Stimulated activated CD4-positive, alpha-beta T cell treated with anti-CD3 and anti-CD28 coated beads, Interleukin-2, amount 100 ng/mL, for 48 hours (primary cell): Measurements from ENCODE around the gene ANKRD39.
A peak's percentile ranks its signal among the peaks of the same experiment; 100 is the strongest.
"Not testable (repeated sequence)": the region's sequence is repeated elsewhere in the genome, so short reads cannot be mapped to it uniquely, and the experiment has no call there.

ENCODE experiments used
- DNase-seq, 2 donors: peaks; one replicate each; pipeline ENCODE4 v3.0.0-alpha.2; 2020

Gene ANKRD39, protein sequence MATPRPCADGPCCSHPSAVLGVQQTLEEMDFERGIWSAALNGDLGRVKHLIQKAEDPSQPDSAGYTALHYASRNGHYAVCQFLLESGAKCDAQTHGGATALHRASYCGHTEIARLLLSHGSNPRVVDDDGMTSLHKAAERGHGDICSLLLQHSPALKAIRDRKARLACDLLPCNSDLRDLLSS

DNA sequence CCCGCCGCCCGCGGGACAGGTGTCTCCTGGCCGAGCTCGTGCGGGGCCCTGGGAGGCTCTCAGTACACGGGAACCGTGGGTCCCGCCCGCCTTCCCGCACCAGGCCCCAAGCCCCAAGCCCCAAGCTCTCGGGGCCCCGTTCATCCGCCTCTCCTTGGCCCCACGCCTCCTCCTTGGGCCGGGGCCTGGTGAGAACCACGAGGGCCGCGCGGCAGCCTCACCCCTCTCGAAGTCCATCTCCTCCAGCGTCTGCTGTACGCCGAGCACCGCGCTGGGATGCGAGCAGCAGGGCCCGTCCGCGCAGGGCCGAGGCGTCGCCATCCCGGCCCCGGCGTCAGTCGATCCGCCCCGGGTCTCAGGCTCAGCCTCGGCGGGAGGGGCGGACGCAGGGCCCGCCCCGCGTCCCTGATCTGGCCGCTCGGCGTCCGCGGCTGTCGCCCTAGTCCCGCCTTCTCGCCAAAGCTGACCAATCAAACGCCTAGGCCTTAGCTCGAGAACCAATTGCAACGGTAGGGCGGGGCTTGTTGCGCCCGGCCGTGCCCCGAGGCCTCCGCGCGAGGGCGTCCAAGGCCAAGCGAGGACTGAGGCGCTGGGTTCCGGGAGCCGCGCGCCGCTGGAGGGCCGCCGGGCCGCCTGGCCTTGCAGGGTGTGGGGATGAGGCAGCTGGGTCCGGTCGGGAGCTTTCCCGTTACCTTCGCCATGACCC is at the start of gene ANKRD39:
Gene ANKRD39 (minus strand): TSS at position 350 of the 706 bp plus-strand sequence. CDS start 29 bp downstream, at position 321.
- peak; percentile 95 to 96 for DNase-seq

DNA sequence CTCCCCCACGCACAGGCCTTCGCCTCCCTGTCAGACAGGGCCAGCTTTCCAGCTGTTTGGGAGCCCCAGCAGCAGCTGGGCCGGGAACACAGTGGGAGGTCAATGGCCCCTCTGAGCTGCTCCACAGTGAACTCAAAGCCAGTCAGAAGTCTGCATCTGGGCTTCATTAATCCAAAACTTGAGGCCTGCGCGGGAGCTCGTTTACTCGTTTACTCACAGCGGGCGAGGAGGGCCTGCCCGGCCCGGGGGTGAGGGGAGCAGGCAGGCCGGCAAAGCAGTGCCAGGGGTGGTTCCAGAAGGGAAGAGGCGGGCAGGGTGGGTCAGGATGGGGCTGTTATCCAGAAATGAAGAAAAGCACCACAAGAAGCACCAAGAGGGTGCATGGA is 48.9 kb upstream of the ANKRD39 start:
- DNase-seq, result no peak

DNA sequence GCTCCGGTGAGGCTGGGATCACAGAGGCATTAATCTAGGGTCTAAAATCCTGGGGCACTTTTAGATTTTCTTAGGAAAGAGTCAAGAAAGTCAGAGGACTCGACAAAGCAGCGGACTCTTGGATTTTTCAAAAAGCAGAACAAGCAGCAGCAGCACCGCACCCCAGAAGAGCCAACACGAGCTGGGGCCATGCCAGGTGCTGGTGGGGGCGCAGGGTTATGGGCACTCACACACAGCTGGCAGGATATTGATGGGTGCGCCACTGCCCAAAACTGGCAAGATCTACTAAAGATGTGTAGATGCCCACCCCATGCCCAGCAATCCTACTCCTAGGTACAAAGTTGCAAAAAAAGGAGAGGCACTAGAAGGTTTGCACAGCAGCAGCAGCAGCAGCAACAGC is 46.0 kb upstream of the ANKRD39 start:
- no peak for DNase-seq

DNA sequence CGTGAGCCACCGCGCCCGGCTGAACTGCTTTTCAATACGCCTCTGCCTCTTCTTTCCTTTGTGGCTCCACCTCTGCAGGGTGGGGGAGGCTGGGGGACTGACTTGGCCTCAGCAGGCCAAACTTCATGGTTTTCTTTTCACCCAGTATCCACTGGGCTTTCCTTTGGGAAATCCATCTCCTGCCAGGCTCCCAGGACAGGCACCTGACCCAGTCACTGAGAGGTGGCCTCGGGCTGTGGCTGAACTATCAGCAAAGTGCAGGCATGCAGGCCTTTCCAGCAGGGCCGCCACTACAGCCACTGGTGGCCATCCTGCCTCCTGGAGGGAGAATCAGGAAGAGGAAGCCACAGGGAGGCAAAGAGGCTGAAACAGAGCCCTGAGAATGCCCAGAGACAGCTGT is 45.5 kb upstream of the ANKRD39 start:
- no peak for DNase-seq

DNA sequence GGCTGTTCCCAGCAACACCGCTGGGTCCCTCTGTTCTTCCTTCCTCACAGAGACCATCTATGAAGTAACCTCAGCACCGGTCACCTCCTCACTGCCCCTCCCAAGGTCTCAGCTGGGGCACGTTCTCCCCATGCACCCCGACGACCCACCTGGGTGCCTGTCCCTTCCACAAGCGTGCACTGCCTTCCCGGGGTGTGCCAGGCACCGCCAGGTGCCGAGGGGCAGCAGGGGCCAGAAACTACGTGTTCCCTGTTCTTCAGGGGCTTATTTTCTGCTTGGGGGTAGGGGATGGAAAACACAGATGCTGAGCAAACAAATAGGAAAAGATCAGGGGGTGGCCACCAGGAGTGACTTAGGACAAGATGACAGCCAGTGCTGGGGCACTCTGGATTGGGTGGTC is 42.4 kb upstream of the ANKRD39 start:
- no peak for DNase-seq

DNA sequence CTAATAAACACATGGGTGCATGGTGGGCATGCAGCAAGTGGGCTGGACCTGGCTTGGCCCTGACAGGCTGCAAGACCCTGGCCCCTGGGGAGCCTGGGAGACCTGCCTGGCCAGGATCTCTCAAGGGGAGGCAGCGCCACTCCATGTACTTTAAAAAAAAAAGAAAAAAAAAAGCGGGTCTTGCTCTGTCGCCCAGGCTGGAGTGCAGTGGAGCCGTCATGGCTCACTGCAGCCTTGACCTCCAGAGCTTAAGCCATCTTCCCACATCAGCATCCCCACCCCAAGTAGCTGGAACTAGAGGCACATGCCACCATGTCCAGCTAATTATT is 41.6 kb upstream of the ANKRD39 start:
- no peak for DNase-seq

DNA sequence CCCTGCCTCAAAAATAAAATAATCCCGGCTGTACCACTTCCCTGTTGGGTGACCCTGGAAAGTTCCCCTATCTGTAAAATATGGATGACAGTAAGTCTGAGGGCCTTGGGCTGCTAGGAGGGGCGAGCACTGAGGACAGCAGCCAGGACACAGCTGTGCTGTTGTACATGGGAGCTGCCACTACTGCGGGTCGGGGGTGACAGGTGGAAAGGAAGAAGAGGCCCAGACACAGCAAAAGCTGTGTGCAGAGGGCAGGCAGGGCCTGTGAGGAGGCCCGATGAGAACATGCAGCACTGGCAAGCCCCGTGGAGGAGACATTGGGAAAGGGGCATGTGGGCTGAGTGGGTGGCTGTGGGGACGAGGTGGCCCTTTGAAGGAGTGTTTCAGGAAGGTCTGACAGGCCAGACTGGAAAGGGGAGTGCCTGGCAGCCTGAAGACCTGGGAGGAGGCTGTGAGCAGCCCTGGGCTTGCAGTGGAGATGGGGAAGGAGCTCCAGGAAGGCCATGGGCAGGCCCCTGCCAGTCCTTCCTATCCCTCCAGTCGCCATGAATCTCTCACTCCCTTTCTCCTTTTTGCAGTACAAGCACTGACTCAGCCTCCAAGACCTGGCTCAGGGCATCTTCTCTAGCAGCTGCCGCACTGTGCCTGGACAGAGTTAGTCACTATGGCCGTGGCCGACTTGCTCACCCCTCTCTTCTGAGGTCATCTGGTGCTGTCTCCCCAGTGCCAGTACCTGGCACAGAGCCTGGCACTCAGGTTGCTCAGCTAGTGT is 41.0 kb upstream of the ANKRD39 start:
- no peak for DNase-seq

DNA sequence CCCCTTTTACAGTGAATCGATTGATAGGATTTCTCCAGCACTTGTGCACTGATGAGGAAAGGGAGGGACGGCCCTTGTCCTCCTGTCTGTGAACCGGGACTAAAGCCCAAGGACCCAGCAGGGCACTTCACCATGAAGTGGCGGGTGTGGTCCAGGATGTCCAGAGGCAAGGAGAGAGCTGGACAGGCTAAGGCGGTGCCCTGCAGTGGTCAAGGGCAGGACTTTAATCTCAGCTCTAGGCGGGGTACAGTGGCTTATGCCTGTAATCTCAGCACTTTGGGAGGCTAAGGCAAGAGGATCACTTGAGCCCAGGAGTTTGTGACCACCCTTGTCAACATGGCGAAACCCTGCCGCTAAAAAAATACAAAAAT is 40.3 kb upstream of the ANKRD39 start:
- DNase-seq, result no peak

DNA sequence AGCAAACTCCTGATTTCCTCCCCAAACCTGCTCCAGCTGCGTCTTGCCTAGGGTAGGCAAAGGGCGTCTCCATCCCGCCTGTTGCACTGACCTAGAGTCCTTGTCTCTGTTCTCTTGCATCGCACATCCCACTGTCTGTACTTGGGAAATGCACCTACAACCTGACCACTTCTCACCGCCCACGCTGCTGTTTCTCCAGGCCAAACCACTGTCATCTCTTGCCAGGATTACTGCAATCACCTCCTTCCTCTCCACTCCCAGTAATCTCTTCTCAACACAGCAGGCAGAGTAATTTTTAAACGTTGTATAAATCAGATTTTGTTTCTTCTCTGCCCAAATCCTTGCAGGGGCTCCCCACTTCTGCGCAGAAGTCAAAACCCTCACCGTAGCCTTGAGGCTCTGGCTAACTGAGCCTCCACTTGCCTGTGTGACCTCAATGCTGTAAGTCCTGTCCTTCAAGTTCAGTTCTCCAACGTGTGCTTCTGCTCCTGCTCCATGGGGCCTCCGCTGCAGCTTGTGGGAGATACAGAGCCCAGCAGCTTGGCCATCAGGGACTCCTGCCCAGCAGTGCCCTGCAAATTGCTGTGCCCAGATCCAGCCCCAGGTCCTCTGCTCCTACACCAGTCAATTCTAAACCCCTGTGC is 39.8 kb upstream of the ANKRD39 start:
- DNase-seq, result no peak

DNA sequence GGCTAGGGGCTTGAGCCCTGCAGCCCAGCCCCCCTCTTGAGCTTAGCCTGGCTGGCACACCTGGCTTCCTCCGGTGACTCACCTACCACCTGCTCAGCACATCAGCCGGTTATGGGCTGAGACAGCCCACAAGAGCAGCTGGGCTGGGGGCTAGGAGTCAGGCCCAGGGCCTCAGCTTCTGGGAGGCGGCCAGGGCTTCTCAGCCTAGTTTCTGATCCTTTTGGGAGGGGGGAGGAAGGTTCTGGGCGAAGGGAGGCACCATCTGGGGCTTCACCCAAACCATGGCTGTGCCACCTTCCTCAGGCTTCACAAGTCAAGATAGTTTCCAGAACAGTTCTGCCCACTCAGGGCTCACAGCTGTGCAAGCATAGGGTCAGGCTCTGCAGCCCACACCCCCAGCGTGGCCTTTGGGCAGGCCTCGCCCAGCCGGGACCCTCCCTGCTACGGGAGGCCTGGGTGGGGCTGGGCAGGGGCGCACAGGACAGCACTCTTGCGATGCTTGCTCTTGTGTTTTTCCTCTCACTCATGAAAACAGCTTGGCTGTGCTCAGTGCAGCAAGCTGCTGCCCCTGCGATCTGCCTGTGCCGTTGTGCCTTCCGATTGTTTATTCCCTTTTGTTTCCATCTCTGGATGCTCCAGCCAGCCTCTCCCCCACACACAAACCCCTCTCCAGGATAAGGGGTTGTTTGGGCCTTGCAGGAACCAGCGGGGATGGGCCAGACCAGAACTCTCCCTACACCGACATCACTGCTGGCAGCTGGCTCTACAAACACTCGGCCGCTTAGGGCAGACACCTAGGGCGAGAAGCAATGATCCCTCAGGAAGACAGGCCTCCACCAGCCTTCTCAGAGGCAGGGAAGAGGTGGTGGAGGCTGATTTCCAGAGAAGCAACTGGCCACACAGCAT is 38.2 kb upstream of the ANKRD39 start:
- no peak for DNase-seq

DNA sequence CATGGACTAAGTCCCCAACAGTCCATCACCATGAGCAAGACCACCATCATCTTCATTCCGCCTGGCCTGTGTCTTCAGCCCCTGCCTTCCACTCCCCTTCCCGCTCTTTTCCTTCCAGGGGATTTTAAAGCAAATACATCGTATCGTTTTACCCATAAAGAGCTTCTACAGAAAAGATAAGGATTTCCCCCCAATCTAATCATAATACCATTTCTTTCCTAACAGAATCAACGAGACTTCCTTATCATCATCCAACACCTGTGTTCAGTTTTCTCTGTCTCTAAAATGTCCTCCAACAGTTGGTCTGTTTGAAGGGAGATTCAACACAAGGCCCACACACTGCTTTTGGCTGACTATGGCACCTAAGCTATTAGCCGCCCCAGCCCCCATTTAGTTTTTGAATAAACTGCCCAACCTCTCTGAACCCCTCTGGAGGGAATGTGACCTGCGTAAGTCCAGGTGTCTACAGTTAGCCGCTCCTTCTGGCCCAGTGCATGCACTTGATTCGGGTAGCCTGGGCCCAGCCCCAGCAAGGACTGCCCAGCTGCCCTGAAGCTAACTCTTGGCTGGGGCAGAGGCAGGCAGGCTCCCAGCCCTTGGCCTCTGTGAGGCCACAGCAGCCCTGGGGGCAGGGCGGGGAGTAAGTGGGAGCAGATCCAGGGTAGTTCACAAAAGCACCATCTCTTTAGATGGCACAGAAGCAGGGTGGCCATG is 37.4 kb upstream of the ANKRD39 start:
- DNase-seq, result no peak

DNA sequence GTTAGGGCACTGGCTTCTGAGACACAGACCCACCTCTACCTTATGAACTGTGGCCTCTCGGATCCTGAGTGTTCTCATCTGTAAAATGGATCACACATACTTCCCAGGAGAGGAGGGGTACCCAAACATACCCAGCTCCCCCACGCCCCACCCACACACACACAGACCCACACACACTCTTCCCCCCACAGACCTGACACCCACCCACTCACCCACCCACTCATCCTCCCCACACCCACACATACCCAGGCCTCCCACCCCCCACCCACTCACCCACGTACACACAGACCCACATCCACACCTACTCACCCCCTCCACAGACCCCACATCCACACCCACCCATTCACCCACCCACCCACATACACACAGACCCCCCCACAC is 36.3 kb upstream of the ANKRD39 start:
- DNase-seq, result no peak

DNA sequence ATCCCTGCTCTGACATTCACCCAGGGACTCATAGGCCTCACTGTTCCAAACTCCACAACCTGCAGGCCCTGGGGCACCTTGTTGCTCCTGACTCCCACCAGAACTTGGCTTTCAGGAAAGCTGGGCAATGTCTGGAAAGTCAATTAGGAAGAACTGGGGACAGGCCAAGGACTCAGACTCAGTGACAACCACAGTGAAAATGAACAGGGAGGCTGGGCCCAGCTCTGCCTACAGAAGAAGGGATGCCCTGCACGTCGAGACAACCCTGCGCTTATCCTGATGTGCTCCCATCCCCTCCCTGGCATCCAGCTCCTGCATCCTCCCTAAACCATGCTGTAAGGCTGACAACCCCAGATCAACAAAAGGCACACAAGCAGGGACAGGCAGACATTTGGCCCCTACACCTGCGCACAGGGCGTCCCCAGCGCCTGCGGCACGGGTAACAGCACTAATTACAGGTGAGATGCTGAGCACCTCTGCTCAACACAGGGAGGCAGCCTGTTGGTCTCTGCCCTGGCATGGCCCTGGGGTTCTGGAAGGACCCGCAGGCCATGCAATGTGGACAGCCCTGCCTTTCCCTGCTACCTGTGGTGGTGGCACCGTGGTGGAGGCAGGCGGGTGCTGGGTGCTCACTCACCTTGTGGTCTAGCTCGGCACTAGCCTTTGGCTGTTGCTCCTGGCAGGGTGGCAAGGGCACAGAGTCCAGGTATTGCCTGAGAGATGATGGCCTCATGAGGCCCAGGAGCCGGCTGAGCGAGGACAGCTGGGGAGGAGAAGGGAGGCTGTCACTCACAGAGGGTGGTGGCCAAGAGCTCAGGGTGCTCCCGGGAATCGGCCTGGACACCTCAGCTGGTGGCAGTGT is 35.7 kb upstream of the ANKRD39 start:
- DNase-seq, result no peak

DNA sequence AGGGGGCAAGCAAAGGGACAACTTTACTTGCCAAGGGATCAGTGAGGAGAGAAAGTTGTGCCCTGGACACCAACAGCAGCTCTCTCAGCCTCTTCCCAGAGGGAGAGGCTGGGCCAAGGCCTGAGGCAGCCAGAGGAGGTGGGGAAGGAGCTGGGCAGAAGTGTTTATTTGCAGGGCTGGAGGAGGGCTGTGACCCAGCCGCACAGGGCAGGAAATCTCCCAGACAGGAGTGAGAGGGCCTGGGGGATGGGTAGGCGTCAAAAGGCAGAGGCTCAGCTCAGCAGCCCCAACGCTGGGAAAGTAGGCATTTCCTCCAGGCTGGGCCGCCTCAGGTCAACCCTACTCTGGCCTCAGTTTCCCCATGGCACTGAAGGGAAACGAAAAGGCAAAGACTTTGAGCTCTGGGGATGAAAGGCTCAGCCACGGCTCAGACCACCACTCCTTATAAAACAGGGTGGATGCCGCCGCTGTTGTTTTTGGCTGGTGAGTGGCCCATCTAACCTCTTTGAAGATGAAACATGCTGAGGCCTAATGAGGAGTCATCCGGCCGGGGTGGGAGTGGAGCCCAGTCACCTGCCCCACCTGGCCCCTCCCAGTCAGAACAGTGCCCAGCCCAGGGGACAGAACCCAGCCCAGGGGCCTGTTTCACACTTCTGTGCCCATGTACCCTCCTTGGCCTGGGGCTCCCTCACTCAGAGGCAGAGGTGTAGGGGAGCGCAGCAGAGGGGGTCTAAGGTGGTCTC is 33.9 kb upstream of the ANKRD39 start:
- DNase-seq, result no peak

DNA sequence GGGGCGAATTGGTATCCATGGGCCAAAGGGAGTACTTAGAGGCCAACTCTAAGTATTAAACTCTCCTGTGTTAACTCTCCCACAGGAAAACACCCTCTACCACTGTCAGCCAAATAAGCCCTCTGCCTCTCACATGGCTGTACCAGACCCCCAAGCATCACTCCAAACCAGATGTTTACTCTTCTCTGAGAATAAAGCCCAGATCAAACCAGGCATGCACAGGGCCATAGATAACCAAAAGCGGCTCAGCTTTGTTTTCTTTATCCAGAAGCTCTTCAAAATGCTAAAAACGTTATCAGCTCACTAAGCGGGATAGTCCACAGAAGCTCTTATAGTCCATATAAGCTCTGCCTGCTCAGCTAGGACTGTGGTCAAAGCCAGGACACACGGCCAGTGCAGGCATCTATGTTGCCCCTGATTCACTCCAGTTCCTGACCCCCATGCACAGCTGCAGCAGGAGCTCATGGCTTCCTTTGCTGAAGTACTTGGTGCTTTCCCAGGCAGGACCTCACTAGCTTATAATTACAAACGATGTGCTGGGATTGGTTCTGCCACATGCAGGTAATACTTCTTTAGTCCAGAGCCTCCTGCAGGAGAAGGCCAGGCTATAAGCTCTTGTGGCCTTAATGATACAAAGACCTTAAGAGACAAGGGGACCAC is 33.0 kb upstream of the ANKRD39 start:
- no peak for DNase-seq

DNA sequence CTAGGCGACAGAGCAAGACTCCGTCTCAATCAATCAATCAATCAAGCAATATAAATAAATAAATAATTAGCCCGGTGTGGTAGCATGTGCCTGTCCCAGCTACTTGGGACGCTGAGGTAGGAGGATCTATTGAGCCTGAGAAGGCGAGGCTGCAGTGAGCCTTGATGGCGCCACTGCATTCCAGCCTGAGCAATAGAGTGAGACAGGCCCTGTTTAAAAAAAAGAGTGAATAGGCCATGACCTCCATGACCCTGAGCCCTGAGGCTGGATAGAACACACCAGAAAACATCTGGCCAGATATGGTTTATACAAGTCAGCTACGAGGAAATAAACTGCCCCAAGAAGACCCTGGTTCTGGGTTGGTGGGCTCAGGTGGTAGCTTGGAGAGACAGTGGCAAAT is 32.4 kb upstream of the ANKRD39 start:
- DNase-seq, result no peak

DNA sequence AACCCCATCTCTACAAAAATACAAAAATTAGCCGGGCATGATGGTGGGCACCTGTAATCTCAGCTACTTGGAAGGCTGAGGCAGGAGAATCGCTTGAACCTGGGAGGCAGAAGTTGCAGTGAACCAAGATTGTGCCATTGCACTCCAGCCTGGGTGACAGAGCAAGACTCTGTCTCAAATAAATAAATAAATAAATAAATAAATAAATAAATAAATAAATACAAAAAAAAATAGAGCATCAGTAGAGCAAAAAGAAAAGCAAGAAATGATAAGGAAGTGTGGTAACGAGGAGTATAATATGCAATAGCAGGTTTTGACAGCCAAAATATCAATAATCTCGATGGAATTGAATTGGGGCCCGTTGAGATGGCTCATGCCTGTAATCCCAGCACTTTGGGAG is 31.7 kb upstream of the ANKRD39 start:
- not testable (repeated sequence) for DNase-seq

DNA sequence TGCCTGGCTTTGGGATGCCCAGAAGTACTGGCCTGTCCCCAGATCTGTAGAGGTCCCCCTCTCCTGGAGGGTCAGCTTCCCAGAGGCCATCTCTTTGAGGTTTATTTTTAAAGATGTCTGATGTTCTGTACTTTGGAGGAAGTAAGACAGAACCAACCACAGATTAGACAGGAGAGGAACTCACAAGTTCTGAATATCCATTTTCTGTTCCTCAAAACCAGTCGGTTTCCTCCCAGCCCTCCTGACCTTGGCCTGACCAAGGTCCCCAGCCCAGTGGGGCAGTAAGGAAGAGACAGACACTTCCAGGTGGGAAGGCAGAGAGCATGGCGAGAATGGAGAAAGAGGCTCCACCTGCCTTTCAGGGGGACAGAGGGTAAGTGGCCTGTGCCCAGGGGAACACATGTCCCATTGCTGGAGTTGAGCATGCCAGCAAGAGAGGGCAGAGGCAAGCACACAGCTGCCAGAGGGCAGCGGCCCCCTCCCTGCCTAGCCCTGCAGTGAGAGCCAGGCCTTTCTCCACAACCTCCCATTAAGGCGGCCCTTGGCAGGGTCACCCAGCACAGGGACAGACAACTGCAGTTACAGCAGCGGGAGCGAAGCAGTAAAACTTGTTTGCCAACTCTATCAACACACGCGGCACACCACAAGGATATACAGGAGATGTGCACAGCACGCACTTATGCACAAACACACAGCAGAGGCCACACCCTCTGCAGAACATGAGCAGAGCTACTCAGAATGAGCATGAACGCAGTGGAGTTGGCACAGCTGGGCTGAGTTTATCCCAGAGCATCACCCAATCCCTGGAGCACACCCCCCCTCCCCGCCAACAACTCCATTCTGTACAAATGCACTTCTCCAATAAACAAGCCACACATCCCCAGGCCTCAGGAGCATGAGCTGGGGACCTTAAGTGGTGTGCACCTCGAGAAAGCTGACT is 30.5 kb upstream of the ANKRD39 start:
- DNase-seq, result no peak
